ENCODE measurements around the gene ZCWPW2.
A peak's percentile ranks its signal among the peaks of the same experiment; 100 is the strongest.

The ZCWPW2 gene, protein sequence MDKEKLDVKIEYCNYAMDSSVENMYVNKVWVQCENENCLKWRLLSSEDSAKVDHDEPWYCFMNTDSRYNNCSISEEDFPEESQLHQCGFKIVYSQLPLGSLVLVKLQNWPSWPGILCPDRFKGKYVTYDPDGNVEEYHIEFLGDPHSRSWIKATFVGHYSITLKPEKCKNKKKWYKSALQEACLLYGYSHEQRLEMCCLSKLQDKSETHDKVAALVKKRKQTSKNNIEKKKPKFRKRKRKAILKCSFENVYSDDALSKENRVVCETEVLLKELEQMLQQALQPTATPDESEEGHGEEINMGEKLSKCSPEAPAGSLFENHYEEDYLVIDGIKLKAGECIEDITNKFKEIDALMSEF

DNA sequence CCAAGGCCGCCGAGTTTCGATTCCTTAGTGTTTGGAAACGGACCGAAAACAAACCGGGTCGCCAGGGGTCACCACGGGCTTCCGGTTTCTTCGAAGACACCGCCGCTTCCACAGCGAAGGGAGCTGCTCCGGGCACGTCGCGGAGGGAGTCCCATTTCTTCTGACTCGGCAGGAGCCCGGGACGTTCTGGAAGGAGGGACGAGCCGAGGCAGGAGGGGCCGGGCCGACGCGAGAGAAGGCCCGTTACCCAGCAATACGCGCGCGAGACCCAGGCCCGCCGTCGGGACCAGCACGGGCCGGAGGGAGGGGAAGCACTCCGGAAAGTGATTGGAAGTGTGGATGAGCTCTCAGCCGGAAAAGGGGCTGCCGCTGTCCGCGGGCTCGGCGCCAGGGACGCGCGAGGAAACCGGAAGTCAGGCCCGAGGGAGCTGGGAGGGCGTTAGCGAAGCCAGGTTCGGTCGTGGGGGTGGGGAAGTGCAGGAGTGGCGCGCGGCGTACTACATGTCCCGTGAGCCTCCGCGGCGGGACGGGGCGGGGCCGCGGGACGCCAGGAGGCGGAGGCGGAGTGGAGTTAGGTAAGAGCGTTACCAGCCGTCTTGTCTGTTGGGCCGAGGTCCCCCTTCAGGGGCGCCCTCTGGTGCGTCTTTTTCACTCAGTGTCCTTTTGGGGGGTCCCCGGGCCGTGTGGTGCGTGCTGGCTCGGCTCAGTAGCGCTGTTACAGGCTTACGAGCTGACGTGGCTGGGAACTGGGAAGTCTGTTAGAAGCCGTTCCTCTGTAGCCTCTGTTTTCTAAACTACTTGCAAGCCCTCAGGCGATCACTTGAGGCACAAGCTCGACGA lies at the start of gene ZCWPW2, which contains the start of gene AZI2:
ZCWPW2 (plus strand) TSS at position 93 of the 840 bp plus-strand sequence. CDS start 64,348 bp downstream, outside the sequence.
AZI2 (minus strand) TSS at position 196 of the 840 bp plus-strand sequence. CDS start 8,207 bp downstream, outside the sequence.
- peak; percentile 90 for DNase-seq

DNA sequence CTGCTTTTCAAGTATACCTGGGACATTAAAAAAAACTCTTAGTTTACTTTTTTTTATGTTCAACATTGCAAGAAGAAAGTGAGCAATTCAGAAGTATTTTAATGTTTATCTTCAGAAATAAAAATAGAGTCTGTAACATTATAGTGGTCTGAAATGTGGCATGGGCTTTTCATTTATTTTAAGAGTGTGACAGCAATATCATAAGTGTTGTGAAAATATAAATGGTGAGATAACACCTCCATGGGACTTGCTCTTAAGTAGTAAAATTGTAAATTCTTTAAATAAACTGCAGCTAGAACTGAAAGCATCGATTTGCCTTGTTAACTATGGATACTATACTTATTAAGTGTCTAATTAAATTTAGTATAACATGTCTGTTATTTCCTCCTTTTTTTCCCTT lies 48.8 kb upstream of the ZCWPW2 start:
- DNase-seq: no peak

GRCh38 chr3:28300345-28300962 lies 48.1 kb upstream of the ZCWPW2 start:
- no peak for DNase-seq

DNA sequence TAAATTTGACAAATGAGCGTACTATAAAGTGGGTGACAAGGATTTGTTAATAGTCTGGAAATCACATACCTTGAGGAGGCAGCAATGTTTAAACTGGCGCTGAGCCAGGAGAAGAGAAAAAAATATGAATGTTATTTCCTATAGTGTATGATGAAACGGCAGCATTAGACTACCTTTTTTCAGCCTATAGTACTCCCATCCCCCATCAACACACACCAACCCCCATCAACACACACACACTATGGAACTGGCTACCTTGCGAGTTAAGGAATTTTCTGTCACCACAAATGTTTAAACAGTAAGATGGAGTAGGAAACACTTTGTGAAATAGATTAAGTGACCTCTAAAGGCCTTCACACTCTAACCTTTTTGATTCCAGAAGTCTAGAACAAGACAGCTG lies 46.8 kb upstream of the ZCWPW2 start:
- DNase-seq: no peak

DNA sequence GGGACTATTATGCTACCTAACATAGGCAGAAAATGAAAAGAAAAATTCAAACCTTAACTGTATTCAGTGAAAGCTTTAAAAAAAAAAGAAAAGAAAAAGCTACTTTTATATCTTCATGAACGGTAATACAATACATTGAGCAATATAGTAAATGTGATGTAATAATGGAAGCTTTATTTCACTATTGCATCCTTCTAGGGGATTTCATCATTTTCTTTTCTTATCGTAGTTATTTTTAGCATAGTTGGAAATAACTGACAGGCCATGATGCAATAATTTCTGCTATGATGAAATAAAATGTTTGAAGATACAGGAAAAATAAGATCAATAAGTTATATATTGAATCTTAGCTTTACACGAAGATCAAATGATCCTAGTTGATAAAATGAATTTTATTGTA lies 40.3 kb upstream of the ZCWPW2 start:
- DNase-seq: no peak

GRCh38 chr3:28315711-28316110 lies 32.8 kb upstream of the ZCWPW2 start:
- no peak for DNase-seq

- DNase-seq: no peak
These were observed 32.3 kb upstream of the ZCWPW2 start for GRCh38 chr3:28316226-28316625.

DNA sequence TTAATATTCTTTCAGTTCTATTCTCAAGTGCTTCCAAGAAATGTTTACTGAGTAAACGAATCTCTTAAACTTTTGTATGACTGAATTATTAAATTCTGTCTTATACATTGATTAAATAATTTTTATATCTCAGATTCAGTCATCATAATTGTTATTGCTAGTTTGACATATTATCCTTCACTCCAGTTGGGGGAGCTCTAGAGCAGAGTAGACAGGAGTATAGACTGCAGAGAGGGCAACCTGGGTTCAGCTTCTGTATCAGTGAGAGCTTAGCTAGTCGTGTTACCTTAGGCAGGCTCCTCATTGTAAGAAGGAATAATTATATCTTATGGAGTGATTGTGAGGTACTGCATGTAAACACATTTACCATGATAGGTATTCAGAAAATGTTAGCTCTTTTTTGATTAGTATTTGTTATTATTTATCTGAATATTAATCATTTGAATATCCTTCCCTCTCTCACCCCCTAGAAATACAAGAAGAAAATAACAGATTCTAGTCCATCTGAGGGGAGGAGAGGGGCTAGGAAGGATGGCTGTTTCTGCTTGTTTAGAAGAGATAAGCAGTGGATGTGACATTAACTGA lies 31.0 kb upstream of the ZCWPW2 start:
- no peak for DNase-seq

- DNase-seq: no peak
These were observed 27.5 kb upstream of the ZCWPW2 start for GRCh38 chr3:28320981-28321380.

DNA sequence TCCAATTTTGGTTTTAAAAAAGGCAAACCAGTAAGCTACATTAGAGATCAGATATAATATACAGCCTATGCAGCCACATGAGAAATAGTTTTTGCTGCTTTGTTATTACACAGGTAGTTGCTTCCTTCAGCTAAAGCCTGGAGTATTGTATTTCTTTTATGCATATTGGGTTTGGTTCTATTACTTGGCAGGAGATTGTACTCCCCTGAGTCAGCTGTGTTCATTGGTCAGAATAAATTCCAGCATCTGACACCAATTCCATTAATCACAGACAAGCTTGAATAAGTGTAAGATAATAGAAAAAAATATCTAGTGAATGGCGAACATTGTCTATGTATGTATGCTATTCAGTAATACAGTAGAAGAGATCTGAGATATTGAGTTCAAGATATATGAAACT lies 26.1 kb upstream of the ZCWPW2 start:
- no peak for DNase-seq

DNA sequence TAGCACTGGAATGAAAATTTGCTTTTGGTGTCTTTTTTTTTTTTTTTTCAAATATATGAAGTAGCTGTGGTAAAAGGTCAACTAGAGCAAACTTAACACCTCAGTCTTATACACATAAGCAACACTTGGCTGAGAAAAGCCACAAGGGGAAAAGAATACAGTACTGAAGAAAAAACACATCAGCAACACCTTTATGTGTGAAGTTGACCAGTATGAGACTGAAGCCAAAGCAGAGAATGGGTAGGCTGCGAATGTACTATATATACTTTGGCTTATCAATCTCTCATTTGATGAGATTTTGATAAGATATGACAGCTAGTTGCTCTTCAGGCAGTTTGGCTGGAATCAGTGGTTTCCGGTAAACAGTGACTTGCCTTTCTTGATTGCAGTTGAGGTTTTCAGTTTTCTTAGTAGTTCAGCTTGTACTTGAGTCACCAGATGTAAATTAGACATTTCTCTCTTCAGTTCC lies 22.0 kb upstream of the ZCWPW2 start:
- DNase-seq: peak; percentile 32

DNA sequence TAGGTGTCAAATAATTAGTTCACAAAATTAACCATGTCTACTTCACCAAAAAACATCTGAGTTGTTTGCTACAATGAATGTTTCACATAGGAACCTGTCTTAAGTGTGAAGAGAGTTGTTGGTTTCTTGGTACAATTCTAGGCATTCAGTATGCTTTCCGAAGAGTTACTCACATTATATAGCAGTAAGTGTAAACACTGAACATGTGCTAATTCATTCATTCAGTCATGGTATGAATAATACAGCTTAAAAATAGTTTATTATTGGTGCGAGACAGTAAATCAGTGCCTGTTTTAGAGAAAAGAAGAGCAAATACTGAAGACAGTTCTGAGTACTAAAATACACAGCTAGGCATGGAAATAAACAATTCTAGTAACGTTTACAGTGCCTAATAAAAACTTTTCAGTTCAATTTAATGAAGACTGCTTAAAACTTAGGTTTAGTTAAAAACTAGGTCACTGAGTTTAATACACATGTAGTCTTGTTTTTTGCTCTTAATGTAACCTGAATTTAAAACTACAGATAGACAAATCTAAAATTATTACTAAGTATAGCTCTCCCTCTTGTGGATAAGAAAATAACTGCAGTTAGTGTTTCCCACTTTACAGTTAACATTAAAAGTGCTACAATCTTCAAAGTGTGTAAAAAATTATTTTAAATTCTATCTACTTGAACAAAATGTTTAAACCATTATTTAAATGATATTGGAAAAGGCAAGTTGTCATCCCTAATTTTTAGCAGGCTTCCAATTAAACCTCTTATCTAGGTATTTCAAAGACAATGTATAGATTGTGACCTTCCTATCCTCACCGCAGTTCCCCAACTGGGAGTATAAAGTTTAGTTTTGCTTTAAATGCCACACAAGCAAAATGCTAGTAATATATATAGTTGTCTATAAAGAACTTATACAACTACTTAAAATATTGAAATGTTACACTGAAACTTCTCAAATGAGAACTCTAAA lies 20.1 kb upstream of the ZCWPW2 start:
- no peak for DNase-seq

- DNase-seq: no peak
These were observed 14.0 kb upstream of the ZCWPW2 start for GRCh38 chr3:28334552-28334951.

- DNase-seq: no peak
These were observed 13.3 kb upstream of the ZCWPW2 start for GRCh38 chr3:28335246-28335645.

DNA sequence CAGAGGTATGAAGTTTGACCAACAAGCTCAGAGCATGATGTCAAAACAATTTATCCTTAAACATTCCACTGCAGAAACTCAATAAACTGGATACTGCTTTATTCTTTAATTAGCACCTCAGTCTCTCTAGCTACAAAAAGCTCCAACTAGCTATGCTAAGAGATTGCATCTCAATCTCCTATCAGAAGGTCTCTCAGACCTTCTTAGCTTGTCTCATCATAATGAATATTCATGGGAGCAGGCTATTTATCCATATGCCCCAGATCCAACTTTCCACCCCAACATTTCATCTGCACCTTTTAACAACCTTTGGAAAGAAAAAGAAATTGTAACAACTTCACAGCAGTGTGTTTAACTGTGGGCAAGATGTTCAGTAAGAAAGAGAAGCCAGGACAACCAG lies 11.3 kb upstream of the ZCWPW2 start:
- no peak for DNase-seq

- no peak for DNase-seq
These were observed 5.4 kb upstream of the ZCWPW2 start for GRCh38 chr3:28343144-28343543.

- DNase-seq: no peak
These were observed 2.8 kb upstream of the ZCWPW2 start for GRCh38 chr3:28345690-28346089.

DNA sequence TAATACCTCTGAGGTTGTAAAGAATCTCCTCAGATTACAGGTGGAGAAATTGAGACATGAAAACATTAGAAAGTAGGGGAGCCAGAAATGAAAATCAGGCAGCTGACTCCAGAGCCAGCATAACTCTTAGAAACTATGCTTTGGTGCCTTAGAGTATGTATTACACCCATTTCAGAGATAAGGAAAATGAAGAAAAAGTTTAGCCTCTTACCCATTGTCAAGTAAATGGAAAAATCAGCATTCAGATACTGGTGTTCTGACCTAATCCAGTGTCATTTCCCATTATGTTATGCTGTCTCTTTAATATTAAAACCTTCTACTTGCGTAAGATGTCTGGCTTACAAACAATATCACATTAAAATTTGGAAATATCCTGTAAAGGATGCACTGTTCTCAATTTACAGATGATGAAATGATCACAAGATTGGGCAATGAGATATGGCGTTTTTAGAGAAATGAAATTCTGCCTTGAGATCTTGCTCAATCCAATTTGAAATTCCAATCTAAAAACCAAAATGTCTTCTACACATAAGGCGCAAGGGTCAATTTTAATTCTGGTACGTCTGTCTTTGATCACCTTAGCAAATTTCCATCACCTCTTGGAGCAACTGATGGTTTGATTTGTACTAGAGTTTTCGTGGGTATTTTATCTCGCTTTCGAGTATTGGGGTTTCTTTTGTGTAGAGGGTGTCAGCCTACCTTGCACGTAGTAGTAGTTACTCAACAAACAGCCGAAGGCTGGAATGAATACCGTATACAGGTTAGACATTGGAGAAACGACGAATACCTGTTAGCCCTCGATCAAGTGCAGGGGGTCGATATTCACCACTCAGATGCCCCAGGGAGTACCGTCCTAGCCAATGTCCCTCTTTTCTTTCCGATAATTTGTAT lies 902 bp upstream of the ZCWPW2 start:
- DNase-seq: no peak

DNA sequence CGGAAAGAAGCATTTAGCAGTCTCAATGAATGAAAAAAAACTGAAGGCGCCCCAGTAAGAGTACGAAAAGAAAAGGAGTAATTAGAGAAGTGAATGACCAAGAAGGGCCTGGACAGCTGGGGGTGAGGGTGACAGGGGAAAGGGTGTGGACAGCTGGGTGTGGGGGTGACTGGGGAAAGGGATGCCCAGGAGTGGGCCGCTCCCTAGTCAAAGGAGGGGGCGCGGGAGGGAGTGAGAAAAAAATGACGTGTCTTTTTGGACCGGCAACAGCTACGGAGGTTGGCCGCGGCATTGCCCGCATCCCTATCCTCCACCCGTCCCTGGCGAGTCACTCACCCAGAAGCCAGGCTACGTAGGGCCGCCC lies 274 bp upstream of the ZCWPW2 start:
- DNase-seq: no peak

GRCh38 chr3:28349469-28350000 lies 1.0 kb downstream of the ZCWPW2 start:
- DNase-seq: no peak

DNA sequence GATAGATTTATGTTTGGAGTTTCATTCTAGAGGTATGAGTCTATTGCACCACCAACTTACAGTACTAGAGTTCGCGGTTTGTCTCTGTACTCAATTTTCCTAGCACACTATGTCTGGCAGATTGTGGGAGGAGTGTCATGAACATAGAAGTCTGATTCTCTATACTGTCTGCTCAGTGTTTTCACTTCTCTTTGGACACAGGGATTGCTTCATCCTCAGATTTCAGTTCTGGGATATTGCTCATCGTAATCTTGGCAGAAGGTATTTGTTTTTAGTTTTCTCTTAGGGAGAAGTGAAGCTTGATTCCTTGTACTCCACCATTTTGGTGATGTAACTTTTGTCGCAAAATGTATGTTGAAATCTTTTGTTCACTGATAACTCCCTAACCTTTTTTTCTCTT lies 27.9 kb downstream of the ZCWPW2 start:
- no peak for DNase-seq

Data from stimulated activated naive CD4-positive, alpha-beta T cell treated with Interleukin-2 at 50 U/mL for 16 hours (primary cell).